Mesothelial cell of epicardium (in vitro differentiated cells): ENCODE data around the gene TCEANC. TPM values are rescaled to one million over a fixed set of nuclear protein-coding genes. Genes with fewer than 3 reads are reported as not detected.
A peak's percentile ranks its signal among the peaks of the same experiment; 100 is the strongest.
"Not testable (repeated sequence)": the region's sequence is repeated elsewhere in the genome, so short reads cannot be mapped to it uniquely, and the experiment has no call there.

ENCODE experiments used
- DNase-seq, 2 experiments: peaks; one replicate each; pipeline ENCODE4 v3.0.0; 2021; ENCODE audit warnings: low spot score in 2 of 2; ENCODE audit not compliant: unreplicated experiment in 2 of 2
- H3K27ac Mint-ChIP-seq: 2 replicates; pipeline ENCODE4 v1.8.0; 2021; ENCODE audit warnings: mixed read lengths
- H3K27me3 Mint-ChIP-seq: 2 replicates; pipeline ENCODE4 v1.8.0; 2021; ENCODE audit warnings: low read depth, mixed read lengths
- H3K36me3 Mint-ChIP-seq: 2 replicates; pipeline ENCODE4 v1.8.0; 2021; ENCODE audit warnings: mixed read lengths
- H3K4me1 Mint-ChIP-seq: 2 replicates; pipeline ENCODE4 v1.8.0; 2021; ENCODE audit warnings: mixed read lengths
- H3K4me3 Mint-ChIP-seq: 2 replicates; pipeline ENCODE4 v1.8.0; 2021; ENCODE audit warnings: mild to moderate bottlenecking, moderate library complexity, mixed read lengths
- H3K9me3 Mint-ChIP-seq: 2 replicates; pipeline ENCODE4 v1.8.0; 2021; ENCODE audit warnings: mixed read lengths
- total RNA-seq: library from RNA; stranded (reverse); gene quantifications from 3 replicates; pipeline ENCODE4 v1.2.1, GENCODE V29; 2021
- TF ChIP-seq, protein P1 (sequence below): fragments of 200-600 bp; sonication (generic); IDR thresholded peaks from one replicate; pipeline ENCODE4 v1.5.0; 2021; ENCODE audit warnings: antibody characterized with exemption; ENCODE audit not compliant: unreplicated experiment

Gene TCEANC
- total RNA-seq, 1 donor from 2014 or later: 3.8 TPM

DNA sequence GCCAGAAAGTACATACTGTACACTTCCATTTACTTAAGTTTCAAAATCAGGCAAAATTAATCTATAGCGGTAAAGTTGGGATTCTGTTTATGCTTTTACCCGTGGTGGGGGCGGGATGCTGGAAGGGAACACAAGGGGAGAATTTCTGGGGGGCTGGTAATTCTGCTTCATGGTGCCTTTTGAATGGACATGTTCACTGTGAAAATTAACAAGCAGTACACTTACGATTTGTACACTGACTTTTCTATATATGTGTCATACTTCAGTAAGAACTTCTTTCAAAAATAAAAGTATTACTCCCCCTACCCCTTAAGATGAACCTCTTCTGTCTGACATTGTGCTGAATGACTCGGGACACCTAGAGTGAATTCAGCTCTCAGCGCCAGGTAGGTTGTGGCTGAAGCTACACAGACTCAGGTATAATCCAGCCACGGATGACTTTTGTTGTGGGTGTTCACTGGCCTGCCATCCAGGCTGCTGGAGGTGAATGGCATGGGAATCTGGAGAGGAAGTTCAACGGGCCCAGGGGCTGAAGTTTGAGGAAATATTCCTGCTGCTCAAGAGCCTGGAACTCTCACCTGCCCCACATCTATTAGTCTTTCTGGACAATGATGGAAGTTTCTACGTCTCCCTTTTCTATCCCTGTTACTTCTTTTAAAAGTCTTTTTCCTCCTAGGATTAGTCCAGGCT lies 7.3 kb upstream of the TCEANC start:
- peaks cover 20% of the 10 kb centered on the region for H3K4me1 Mint-ChIP-seq
- H3K9me3 Mint-ChIP-seq: peaks cover 7% of the 10 kb centered on the region
- no peak overlapping the region for H3K27ac Mint-ChIP-seq

GRCh38 chrX:13646154-13646549 lies 6.8 kb upstream of the TCEANC start:
- no peaks in the 10 kb centered on the region for H3K27me3 Mint-ChIP-seq
- peak; percentile 23 to 49 for DNase-seq

More for the DNA sequence above, 7.3 kb upstream of the TCEANC start:
- TF ChIP-seq, protein P1, sequence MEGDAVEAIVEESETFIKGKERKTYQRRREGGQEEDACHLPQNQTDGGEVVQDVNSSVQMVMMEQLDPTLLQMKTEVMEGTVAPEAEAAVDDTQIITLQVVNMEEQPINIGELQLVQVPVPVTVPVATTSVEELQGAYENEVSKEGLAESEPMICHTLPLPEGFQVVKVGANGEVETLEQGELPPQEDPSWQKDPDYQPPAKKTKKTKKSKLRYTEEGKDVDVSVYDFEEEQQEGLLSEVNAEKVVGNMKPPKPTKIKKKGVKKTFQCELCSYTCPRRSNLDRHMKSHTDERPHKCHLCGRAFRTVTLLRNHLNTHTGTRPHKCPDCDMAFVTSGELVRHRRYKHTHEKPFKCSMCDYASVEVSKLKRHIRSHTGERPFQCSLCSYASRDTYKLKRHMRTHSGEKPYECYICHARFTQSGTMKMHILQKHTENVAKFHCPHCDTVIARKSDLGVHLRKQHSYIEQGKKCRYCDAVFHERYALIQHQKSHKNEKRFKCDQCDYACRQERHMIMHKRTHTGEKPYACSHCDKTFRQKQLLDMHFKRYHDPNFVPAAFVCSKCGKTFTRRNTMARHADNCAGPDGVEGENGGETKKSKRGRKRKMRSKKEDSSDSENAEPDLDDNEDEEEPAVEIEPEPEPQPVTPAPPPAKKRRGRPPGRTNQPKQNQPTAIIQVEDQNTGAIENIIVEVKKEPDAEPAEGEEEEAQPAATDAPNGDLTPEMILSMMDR: no peak
- Mint-ChIP-seq H3K27me3 (no peaks in the 10 kb centered on the region), H3K36me3 (no peaks in the 10 kb centered on the region), H3K4me3 (no peak overlapping the region)
- DNase-seq: no peak

DNA sequence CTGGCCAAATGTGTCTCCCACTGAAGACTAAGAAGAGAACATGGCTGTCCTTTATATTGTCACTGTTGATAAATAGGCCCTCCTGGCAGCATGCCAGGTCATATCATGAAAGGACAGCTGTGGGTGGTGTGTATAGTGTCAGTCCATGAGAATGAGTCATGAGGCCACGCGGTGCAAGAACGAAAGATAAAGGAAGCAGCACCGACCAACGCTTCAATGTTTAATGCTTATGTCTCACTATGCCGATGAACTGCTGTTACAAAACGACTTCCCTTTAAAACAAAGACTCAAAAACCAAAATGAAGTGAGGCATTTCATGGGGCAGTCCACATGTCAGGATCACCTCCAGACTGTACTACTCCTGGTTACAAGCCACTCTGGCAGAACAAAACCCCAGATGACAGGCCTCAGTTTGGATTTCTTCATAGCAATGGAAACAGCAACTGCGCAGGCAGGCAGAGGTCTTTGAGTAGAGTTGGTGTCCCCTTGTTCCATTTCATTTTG lies 5.2 kb upstream of the TCEANC start:
- no peak overlapping the region for H3K4me3 Mint-ChIP-seq
- H3K9me3 Mint-ChIP-seq: peaks cover 7% of the 10 kb centered on the region
- peaks cover 25% of the 10 kb centered on the region for H3K4me1 Mint-ChIP-seq
- no peaks in the 10 kb centered on the region for H3K27me3 Mint-ChIP-seq
- TF ChIP-seq, protein P1: no peak
- H3K27ac Mint-ChIP-seq: peak overlapping the region; percentile 94
- no peak for DNase-seq
- no peaks in the 10 kb centered on the region for H3K36me3 Mint-ChIP-seq

More at GRCh38 chrX:13646154-13646549, 6.8 kb upstream of the TCEANC start:
- Mint-ChIP-seq H3K9me3 (peaks cover 7% of the 10 kb centered on the region), H3K27ac (peak overlapping the region; percentile 10), H3K4me3 (no peak overlapping the region), H3K36me3 (no peaks in the 10 kb centered on the region), H3K4me1 (peaks cover 20% of the 10 kb centered on the region)
- TF ChIP-seq, protein P1: no peak

DNA sequence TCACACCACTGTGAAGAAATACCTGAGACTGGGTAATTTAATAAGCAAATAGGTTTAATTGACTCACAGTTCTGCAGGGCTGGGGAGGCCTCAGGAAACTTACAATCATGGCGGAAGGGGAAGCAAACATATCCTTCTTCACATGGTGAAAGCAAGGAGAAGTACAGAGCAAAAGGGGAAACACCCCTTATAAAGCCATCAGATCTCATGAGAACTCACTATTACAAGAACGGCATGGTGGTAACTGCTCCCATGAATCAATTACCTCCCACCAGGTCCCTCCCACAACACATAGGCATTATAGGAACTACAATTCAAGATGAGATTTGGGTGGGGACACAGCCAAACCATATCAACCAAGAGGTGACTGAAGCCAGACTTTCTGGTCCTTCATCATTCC lies 4.6 kb upstream of the TCEANC start:
- H3K9me3 Mint-ChIP-seq, H3K27me3 Mint-ChIP-seq, H3K36me3 Mint-ChIP-seq, DNase-seq, H3K4me3 Mint-ChIP-seq: not testable (repeated sequence)
- peak overlapping the region; percentile 94 for H3K27ac Mint-ChIP-seq
- peaks cover 26% of the 10 kb centered on the region for H3K4me1 Mint-ChIP-seq

- TF ChIP-seq, protein P1: no peak
- H3K9me3 Mint-ChIP-seq: peaks cover 5% of the 10 kb centered on the region
- H3K4me1 Mint-ChIP-seq: peaks cover 26% of the 10 kb centered on the region
- H3K4me3 Mint-ChIP-seq: no peak overlapping the region
- H3K27ac Mint-ChIP-seq: peak overlapping the region; percentile 89
- no peaks in the 10 kb centered on the region for H3K27me3 Mint-ChIP-seq
- no peaks in the 10 kb centered on the region for H3K36me3 Mint-ChIP-seq
- no peak for DNase-seq
Measured at GRCh38 chrX:13649838-13650237, 3.1 kb upstream of the TCEANC start.

GRCh38 chrX:13650318-13650717 lies 2.6 kb upstream of the TCEANC start:
- no peak overlapping the region for H3K27ac Mint-ChIP-seq
- TF ChIP-seq, protein P1: no peak
- no peaks in the 10 kb centered on the region for H3K27me3 Mint-ChIP-seq
- H3K36me3 Mint-ChIP-seq: no peaks in the 10 kb centered on the region
- no peak overlapping the region for H3K4me3 Mint-ChIP-seq
- DNase-seq: no peak
- peaks cover 26% of the 10 kb centered on the region for H3K4me1 Mint-ChIP-seq
- H3K9me3 Mint-ChIP-seq: no peaks in the 10 kb centered on the region
